Loucy (cell line): ENCODE data around the gene ZC3H10.

Experiments used
- H2AFZ ChIP-seq: fragments of 200-600 bp; sonication (generic); 2 replicates; pipeline ENCODE4 v1.6.0; 2016; ENCODE audit warnings: antibody characterized with exemption, mild to moderate bottlenecking, low read length, moderate library complexity
- H3F3A ChIP-seq: fragments of 200-600 bp; 2 replicates; pipeline ENCODE4 v1.6.0; 2016; ENCODE audit warnings: antibody characterized with exemption, low read depth, mild to moderate bottlenecking
- H3K27me3 ChIP-seq: fragments of 200-600 bp; sonication (generic); 2 replicates; pipeline ENCODE4 v1.6.1; 2014; ENCODE audit warnings: low read length, mild to moderate bottlenecking; ENCODE audit not compliant: insufficient read depth, poor library complexity, severe bottlenecking
- H3K36me3 ChIP-seq: fragments of 200-600 bp; sonication (generic); 2 replicates; pipeline ENCODE4 v1.6.1; 2016; ENCODE audit warnings: low read length; ENCODE audit not compliant: insufficient read depth
- H3K4me1 ChIP-seq: fragments of 200-600 bp; sonication (generic); 2 replicates; pipeline ENCODE4 v1.5.1; 2014; ENCODE audit warnings: low read length, mild to moderate bottlenecking; ENCODE audit not compliant: insufficient read depth, poor library complexity, severe bottlenecking
- H3K4me2 ChIP-seq: fragments of 200-600 bp; sonication (generic); 2 replicates; pipeline ENCODE4 v1.6.0; 2014; ENCODE audit warnings: antibody characterized with exemption, low read length, low read depth, mild to moderate bottlenecking; ENCODE audit not compliant: poor library complexity, severe bottlenecking
- H3K4me3 ChIP-seq: fragments of 200-600 bp; sonication (generic); 2 replicates; pipeline ENCODE4 v1.5.1; 2014; ENCODE audit warnings: low read length, mild to moderate bottlenecking, mixed read lengths; ENCODE audit not compliant: poor library complexity, severe bottlenecking
- H3K79me2 ChIP-seq: fragments of 200-600 bp; sonication (generic); 2 replicates; pipeline ENCODE4 v1.6.1; 2014; ENCODE audit warnings: low read length; ENCODE audit not compliant: insufficient read depth
- H3K9ac ChIP-seq: fragments of 200-600 bp; sonication (generic); 2 replicates; pipeline ENCODE4 v1.6.0; 2014; ENCODE audit warnings: mild to moderate bottlenecking, low read depth, low read length, moderate library complexity; ENCODE audit not compliant: poor library complexity, severe bottlenecking
- H3K9me2 ChIP-seq: fragments of 200-600 bp; sonication (generic); replicated peaks from 2 replicates; pipeline ENCODE4 v1.6.1; 2016; ENCODE audit warnings: low read depth, low read length, mixed read lengths
- H3K9me3 ChIP-seq: fragments of 200-600 bp; sonication (generic); 2 replicates; pipeline ENCODE4 v1.6.1; 2014; ENCODE audit warnings: mild to moderate bottlenecking, antibody characterized with exemption, low read length, low read depth; ENCODE audit not compliant: insufficient read depth
- H4K20me1 ChIP-seq: fragments of 200-600 bp; sonication (generic); 2 replicates; pipeline ENCODE4 v1.6.0; 2014; ENCODE audit warnings: antibody characterized with exemption, low read length, mild to moderate bottlenecking; ENCODE audit not compliant: insufficient read depth, poor library complexity, severe bottlenecking
- CTCF ChIP-seq: fragments of 200-600 bp; sonication (generic); conservative IDR thresholded peaks from 2 replicates; pipeline ENCODE4 v1.5.1; 2014; ENCODE audit warnings: mild to moderate bottlenecking, antibody characterized with exemption, low read length
- EZH2phosphoT487 ChIP-seq: fragments of 200-600 bp; IDR thresholded peaks from 2 replicates; pipeline ENCODE4 v1.6.1; 2018; ENCODE audit warnings: antibody characterized with exemption, mild to moderate bottlenecking, moderate library complexity, borderline replicate concordance

Gene ZC3H10

GRCh38 chr12:56098592-56098991 lies 19.5 kb upstream of the ZC3H10 start:
- no peak overlapping the region for H3K9ac ChIP-seq
- H3K4me2 ChIP-seq = no peak overlapping the region
- no peaks in the 10 kb centered on the region for H3K27me3 ChIP-seq
- H3K36me3 ChIP-seq = no peaks in the 10 kb centered on the region
- TF ChIP-seq CTCF (no peak), EZH2phosphoT487 (no peak)
- peaks cover 12% of the 10 kb centered on the region for H3K4me1 ChIP-seq
- no peak overlapping the region for H2AFZ ChIP-seq
- no peak overlapping the region for H3K4me3 ChIP-seq
- no peaks in the 10 kb centered on the region for H3K9me2 ChIP-seq
- H3K9me3 ChIP-seq = no peaks in the 10 kb centered on the region
- H3F3A ChIP-seq = no peaks in the 10 kb centered on the region; the same call in 1 of the 2 replicates
- no peaks in the 10 kb centered on the region for H4K20me1 ChIP-seq
- H3K79me2 ChIP-seq = no peaks in the 10 kb centered on the region

GRCh38 chr12:56099787-56100186 lies 18.3 kb upstream of the ZC3H10 start:
- no peak overlapping the region for H2AFZ ChIP-seq
- H3K9me3 ChIP-seq = no peaks in the 10 kb centered on the region
- H3K4me1 ChIP-seq = peaks cover 14% of the 10 kb centered on the region
- no peak for TF ChIP-seq CTCF
- peaks cover 3% of the 10 kb centered on the region for H4K20me1 ChIP-seq
- H3K4me2 ChIP-seq = no peak overlapping the region
- H3K79me2 ChIP-seq = peaks cover 5% of the 10 kb centered on the region
- H3K4me3 ChIP-seq = no peak overlapping the region
- H3K27me3 ChIP-seq = peaks cover 3% of the 10 kb centered on the region
- H3K36me3 ChIP-seq = no peaks in the 10 kb centered on the region
- H3K9ac ChIP-seq = no peak overlapping the region
- H3F3A ChIP-seq = no peaks in the 10 kb centered on the region; the same call in 1 of the 2 replicates
- H3K9me2 ChIP-seq = no peaks in the 10 kb centered on the region

DNA sequence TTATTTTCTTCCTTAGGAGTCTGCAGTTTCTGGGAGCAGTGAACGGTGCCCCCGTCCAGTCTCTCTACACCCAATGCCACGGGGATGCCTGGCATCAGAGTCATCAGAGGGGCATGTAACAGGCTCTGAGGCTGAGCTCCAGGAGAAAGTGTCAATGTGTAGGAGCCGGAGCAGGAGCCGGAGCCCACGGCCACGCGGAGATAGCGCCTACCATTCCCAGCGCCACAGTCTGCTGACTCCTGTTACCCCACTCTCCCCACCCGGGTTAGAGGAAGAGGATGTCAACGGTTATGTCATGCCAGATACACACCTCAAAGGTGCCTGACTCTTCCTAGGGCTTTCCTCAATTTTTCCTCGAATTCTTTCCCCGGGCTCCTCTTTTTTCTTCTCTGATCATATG lies 17.0 kb upstream of the ZC3H10 start:
- no peak overlapping the region for H3K9ac ChIP-seq
- H3K9me3 ChIP-seq = no peaks in the 10 kb centered on the region
- no peak overlapping the region for H3K4me3 ChIP-seq
- no peaks in the 10 kb centered on the region for H3K36me3 ChIP-seq
- no peak overlapping the region for H2AFZ ChIP-seq
- no peak overlapping the region for H3K4me2 ChIP-seq
- peaks cover 15% of the 10 kb centered on the region for H4K20me1 ChIP-seq
- peaks cover 5% of the 10 kb centered on the region for H3K27me3 ChIP-seq
- H3K4me1 ChIP-seq = peaks cover 23% of the 10 kb centered on the region
- H3K9me2 ChIP-seq = no peaks in the 10 kb centered on the region
- peaks cover 17% of the 10 kb centered on the region for H3K79me2 ChIP-seq
- no peak for TF ChIP-seq EZH2phosphoT487
- no peak for TF ChIP-seq CTCF
- H3F3A ChIP-seq = no peaks in the 10 kb centered on the region; the same call in 1 of the 2 replicates
